Smooth muscle cell (in vitro differentiated cells): ENCODE data around the gene SPRN. TPM values are rescaled to one million over a fixed set of nuclear protein-coding genes. Genes with fewer than 3 reads are reported as not detected.

Experiments
- DNase-seq: peaks from one replicate; lab custom pipeline; 2025; ENCODE audit not compliant: unreplicated experiment; lab: John Stamatoyannopoulos, UW
- H2AFZ ChIP-seq: fragments of 200-600 bp; sonication (generic); 2 replicates; pipeline ENCODE4 v1.6.0; 2016; ENCODE audit warnings: antibody characterized with exemption, low read depth, mild to moderate bottlenecking
- H3F3A ChIP-seq: fragments of 200-600 bp; sonication (generic); 2 replicates; pipeline ENCODE4 v1.6.0; 2017; ENCODE audit warnings: antibody characterized with exemption, low read depth
- H3K27ac ChIP-seq: fragments of 200-600 bp; sonication (generic); 2 replicates; pipeline ENCODE4 v1.5.1; 2016; ENCODE audit warnings: low read depth, mild to moderate bottlenecking
- H3K27me3 ChIP-seq: fragments of 200-600 bp; sonication (generic); 2 replicates; pipeline ENCODE4 v1.6.1; 2016; ENCODE audit warnings: low read depth, mild to moderate bottlenecking
- H3K36me3 ChIP-seq: fragments of 200-600 bp; sonication (generic); 2 replicates; pipeline ENCODE4 v1.5.1; 2016; ENCODE audit warnings: low read depth
- H3K4me1 ChIP-seq: fragments of 200-600 bp; sonication (generic); 2 replicates; pipeline ENCODE4 v1.5.1; 2016; ENCODE audit warnings: low read depth
- H3K4me2 ChIP-seq: fragments of 200-600 bp; sonication (generic); 2 replicates; pipeline ENCODE4 v1.6.0; 2016; ENCODE audit warnings: mild to moderate bottlenecking
- H3K4me3 ChIP-seq: fragments of 200-600 bp; sonication (generic); 2 replicates; pipeline ENCODE4 v1.5.1; 2016; ENCODE audit warnings: mild to moderate bottlenecking
- H3K79me2 ChIP-seq: fragments of 200-600 bp; sonication (generic); 2 replicates; pipeline ENCODE4 v1.6.0; 2016; ENCODE audit warnings: low read depth, mild to moderate bottlenecking
- H3K9ac ChIP-seq: fragments of 200-600 bp; sonication (generic); 2 replicates; pipeline ENCODE4 v1.6.0; 2016; ENCODE audit warnings: low read depth
- H3K9me3 ChIP-seq: fragments of 200-600 bp; sonication (generic); replicated peaks from 2 replicates; pipeline ENCODE4 v1.5.1; 2016; ENCODE audit warnings: low read depth
- H4K20me1 ChIP-seq: fragments of 200-600 bp; sonication (generic); 2 replicates; pipeline ENCODE4 v1.6.0; 2016; ENCODE audit warnings: low read depth
- WGBS: methylation state at CpG from one replicate; pipeline ENCODE4 v1.1.7; 2016; ENCODE audit warnings: low lambda C conversion rate; 5-methylcytosine and 5-hydroxymethylcytosine counted together
- polyA plus RNA-seq: library from polyadenylated mRNA; unstranded; fragments of >200 nt; fragmentation: Nextera tagmentation; extraction: Ambion mirVana; gene quantifications from 2 replicates; pipeline ENCODE4 v1.2.1, GENCODE V29; 2016
- total RNA-seq: library from RNA; depleted of rRNA; stranded (reverse); fragments of >200 nt; gene quantifications from 2 replicates; pipeline ENCODE4 v1.2.3, GENCODE V29; 2014
- TF ChIP-seq, protein P1 (sequence below): fragments of 200-600 bp; sonication (generic); IDR thresholded peaks from 2 replicates; pipeline ENCODE4 v1.5.1; 2017; ENCODE audit warnings: borderline replicate concordance, mild to moderate bottlenecking, antibody characterized with exemption; ENCODE audit not compliant: insufficient read depth, poor library complexity, severe bottlenecking

Gene SPRN
- total and polyA plus RNA-seq, 2 experiments from 2014 or later: 0.13 to 1.00 TPM

DNA sequence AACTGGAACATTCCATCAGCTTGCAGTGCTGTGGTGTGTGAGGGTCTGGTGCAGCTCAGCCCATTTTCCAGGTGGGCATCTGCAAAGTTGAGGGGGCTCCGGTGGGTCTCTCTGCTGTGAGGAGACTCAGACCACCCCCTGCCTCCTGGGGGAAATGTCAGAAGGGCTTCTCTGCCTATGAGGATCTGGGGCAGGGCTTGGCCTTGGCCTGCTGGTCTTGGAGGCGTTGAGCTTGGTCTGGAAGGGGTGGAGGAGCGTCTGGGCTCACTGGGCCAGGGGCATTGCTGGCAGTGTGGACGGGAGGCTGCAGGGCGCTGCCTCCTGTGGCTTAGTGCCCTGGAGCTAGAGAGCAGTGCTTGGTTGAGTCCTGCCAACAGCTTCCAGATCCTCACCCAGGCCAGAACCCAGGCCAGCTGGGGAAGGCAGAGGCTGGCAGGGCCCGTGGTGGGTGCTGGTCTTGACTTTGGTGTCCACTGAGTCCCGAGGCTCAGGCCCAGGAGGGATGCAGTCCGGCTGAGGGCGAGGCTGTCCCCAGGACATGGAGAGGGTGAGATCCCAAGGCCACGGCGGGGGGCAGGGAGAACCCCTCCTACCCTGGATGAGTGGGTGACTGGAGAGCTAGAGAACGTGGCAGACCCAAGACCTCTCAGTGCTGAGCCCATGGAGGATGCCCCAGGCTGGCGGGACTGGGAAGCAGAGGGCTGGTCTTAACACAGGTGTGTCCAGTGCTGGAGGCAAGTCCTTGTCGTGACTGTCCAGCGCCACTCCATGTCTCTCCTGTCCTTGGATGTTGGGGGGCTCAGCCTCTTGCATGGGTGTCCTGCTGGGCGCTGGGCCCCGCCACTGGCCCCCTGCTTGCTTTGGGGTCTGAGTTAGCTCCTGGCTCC, 2.8 kb downstream of the SPRN start:
- TF ChIP-seq, protein P1, sequence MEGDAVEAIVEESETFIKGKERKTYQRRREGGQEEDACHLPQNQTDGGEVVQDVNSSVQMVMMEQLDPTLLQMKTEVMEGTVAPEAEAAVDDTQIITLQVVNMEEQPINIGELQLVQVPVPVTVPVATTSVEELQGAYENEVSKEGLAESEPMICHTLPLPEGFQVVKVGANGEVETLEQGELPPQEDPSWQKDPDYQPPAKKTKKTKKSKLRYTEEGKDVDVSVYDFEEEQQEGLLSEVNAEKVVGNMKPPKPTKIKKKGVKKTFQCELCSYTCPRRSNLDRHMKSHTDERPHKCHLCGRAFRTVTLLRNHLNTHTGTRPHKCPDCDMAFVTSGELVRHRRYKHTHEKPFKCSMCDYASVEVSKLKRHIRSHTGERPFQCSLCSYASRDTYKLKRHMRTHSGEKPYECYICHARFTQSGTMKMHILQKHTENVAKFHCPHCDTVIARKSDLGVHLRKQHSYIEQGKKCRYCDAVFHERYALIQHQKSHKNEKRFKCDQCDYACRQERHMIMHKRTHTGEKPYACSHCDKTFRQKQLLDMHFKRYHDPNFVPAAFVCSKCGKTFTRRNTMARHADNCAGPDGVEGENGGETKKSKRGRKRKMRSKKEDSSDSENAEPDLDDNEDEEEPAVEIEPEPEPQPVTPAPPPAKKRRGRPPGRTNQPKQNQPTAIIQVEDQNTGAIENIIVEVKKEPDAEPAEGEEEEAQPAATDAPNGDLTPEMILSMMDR: no peak
- Histone ChIP-seq H3K9me3 (no peaks in the 10 kb centered on the region), H3F3A (no peaks in the 10 kb centered on the region), H3K27ac (no peak overlapping the region), H3K27me3 (peaks cover 9% of the 10 kb centered on the region), H2AFZ (no peak overlapping the region), H3K36me3 (no peaks in the 10 kb centered on the region), H3K79me2 (no peaks in the 10 kb centered on the region), H4K20me1 (peaks cover 34% of the 10 kb centered on the region), H3K4me2 (no peak overlapping the region), H3K9ac (no peak overlapping the region), H3K4me3 (no peak overlapping the region), H3K4me1 (no peaks in the 10 kb centered on the region)
- no peak for DNase-seq
- WGBS: 84% methylated on average over 17 of the region's 17 CpGs

GRCh38 chr10:133420579-133420978, 3.8 kb downstream of the SPRN start:
- no peak overlapping the region for H3K4me3 ChIP-seq
- H3F3A ChIP-seq: no peaks in the 10 kb centered on the region
- no peaks in the 10 kb centered on the region for H3K36me3 ChIP-seq
- no peaks in the 10 kb centered on the region for H3K79me2 ChIP-seq
- H3K4me1 ChIP-seq: no peaks in the 10 kb centered on the region
- H3K9me3 ChIP-seq: no peaks in the 10 kb centered on the region
- 90% methylated on average over 6 of the region's 6 CpGs for WGBS
- H3K27ac ChIP-seq: no peak overlapping the region
- no peak overlapping the region for H3K9ac ChIP-seq
- DNase-seq: no peak
- no peak overlapping the region for H3K4me2 ChIP-seq
- no peak overlapping the region for H2AFZ ChIP-seq
- peaks cover 34% of the 10 kb centered on the region for H4K20me1 ChIP-seq
- TF ChIP-seq, protein P1: no peak
- H3K27me3 ChIP-seq: peaks cover 9% of the 10 kb centered on the region

- no peak for DNase-seq
- H4K20me1 ChIP-seq: peaks cover 34% of the 10 kb centered on the region
Measured at GRCh38 chr10:133420028-133420427, 4.4 kb downstream of the SPRN start.

More at GRCh38 chr10:133420028-133420427, 4.4 kb downstream of the SPRN start:
- Histone ChIP-seq H3K27me3 (peaks cover 9% of the 10 kb centered on the region), H2AFZ (no peak overlapping the region), H3K9ac (no peak overlapping the region), H3K9me3 (no peaks in the 10 kb centered on the region), H3K36me3 (no peaks in the 10 kb centered on the region), H3K4me1 (no peaks in the 10 kb centered on the region), H3K4me2 (no peak overlapping the region), H3F3A (no peaks in the 10 kb centered on the region), H3K27ac (no peak overlapping the region), H3K4me3 (no peak overlapping the region), H3K79me2 (no peaks in the 10 kb centered on the region)
- WGBS: 97% methylated on average over 17 of the region's 17 CpGs
- TF ChIP-seq, protein P1: no peak
